ENCODE data around the gene GPBP1L1. TPM values are rescaled to one million over a fixed set of nuclear protein-coding genes. Genes with fewer than 3 reads are reported as not detected.

GPBP1L1 gene
- total and polyA plus RNA-seq, 2 of the 13 experiments (the other 11 are each of a cell fraction or from before 2014, with no cell fraction given) = 45.9 to 86.1 TPM

GRCh38 chr1:45643978-45644377 is 42.4 kb downstream of the GPBP1L1 start:
- intact Hi-C loops (cut with micrococcal nuclease; ENCODE audit: unreplicated experiment) (loop anchor here (2.0 kb wide), 1 partner anchor 237 kb away; no protein-coding TSS in a partner anchor), in situ Hi-C loops (cut with HindIII; ENCODE audit: extremely low pct_ligation_motif_present, low pct_unique_long_range_greater_than_20kb) (no loop called here)
- no TSS peak for BruUV-seq (replicated peaks)
- Histone ChIP-seq H2AFZ (ENCODE audit: low read length) (no peak overlapping the region), H3K79me2 (ENCODE audit: insufficient read depth, low read length) (peaks cover 2% of the 10 kb centered on the region), H3K27me3 (ENCODE audit: control insufficient read depth in 1 of 2, insufficient read depth in 2 of 2, low read length in 2 of 2) (no peaks in the 10 kb centered on the region), H3K27ac (ENCODE audit: extremely low read length, insufficient read depth, low read length) (peak overlapping the region; percentile 21), H3K4me1 (ENCODE audit: insufficient read depth, low read length) (peaks cover 34% of the 10 kb centered on the region), H3K36me3 (replicated peaks in 1 of 2; ENCODE audit: control insufficient read depth in 1 of 2, insufficient read depth in 2 of 2, low read length in 2 of 2) (peaks cover 19 to 46% of the 10 kb centered on the region in 2 experiments), H4K20me1 (ENCODE audit: insufficient read depth, low read length) (peaks cover 4% of the 10 kb centered on the region; the same call in 1 of the 2 replicates), H3K9ac (ENCODE audit: insufficient read depth, low read depth, low read length) (no peak overlapping the region), H3K4me2 (ENCODE audit: low read depth, low read length) (no peak overlapping the region), H3K9me3 (ENCODE audit: low read length) (no peaks in the 10 kb centered on the region), H3K4me3 (replicated peaks in 1 of 3; ENCODE audit: insufficient read depth in 1 of 3, low read depth in 2 of 3, low read length in 3 of 3) (no peak overlapping the region)
- DNase-seq (ENCODE audit: low spot score) (peak; percentile 63), ATAC-seq (peak; percentile 83), FAIRE-seq (no peak)
- ChIA-PET POLR2A (interaction anchor here (1.9 kb wide), 1 partner anchor 42 kb away, joined by 6 read pairs; the partner anchor contains the start of gene GPBP1L1), CTCF (ENCODE audit: low intra/inter-chr PET ratio, low total read pairs) (no interaction called here)
- TF ChIP-seq, protein P1, sequence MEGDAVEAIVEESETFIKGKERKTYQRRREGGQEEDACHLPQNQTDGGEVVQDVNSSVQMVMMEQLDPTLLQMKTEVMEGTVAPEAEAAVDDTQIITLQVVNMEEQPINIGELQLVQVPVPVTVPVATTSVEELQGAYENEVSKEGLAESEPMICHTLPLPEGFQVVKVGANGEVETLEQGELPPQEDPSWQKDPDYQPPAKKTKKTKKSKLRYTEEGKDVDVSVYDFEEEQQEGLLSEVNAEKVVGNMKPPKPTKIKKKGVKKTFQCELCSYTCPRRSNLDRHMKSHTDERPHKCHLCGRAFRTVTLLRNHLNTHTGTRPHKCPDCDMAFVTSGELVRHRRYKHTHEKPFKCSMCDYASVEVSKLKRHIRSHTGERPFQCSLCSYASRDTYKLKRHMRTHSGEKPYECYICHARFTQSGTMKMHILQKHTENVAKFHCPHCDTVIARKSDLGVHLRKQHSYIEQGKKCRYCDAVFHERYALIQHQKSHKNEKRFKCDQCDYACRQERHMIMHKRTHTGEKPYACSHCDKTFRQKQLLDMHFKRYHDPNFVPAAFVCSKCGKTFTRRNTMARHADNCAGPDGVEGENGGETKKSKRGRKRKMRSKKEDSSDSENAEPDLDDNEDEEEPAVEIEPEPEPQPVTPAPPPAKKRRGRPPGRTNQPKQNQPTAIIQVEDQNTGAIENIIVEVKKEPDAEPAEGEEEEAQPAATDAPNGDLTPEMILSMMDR (CRISPR knock-in tag; IDR thresholded peaks at IDR 0.05) = peak; percentile 44
- TF ChIP-seq HDAC2 (CRISPR knock-in tag; IDR thresholded peaks at IDR 0.05) = no peak
- no peak for TF ChIP-seq HNRNPH1 (optimal IDR thresholded peaks at IDR 0.05; ENCODE audit: low read depth, low read length)
- peak; percentile 67 for TF ChIP-seq TEAD3 (CRISPR knock-in tag; optimal IDR thresholded peaks at IDR 0.05; ENCODE audit: borderline replicate concordance)
- TF ChIP-seq RAD21 (CRISPR knock-in tag; IDR thresholded peaks at IDR 0.05) = peak; percentile 26; the same call in 1 of the 2 replicates
- TF ChIP-seq SAFB2 (CRISPR knock-in tag; IDR thresholded peaks at IDR 0.05; ENCODE audit: borderline replicate concordance, low read depth) = no peak
- TF ChIP-seq ZNF124 (CRISPR knock-in tag; IDR thresholded peaks at IDR 0.05) = no peak
- TF ChIP-seq ELF3 (CRISPR knock-in tag; IDR thresholded peaks at IDR 0.05) = peak; percentile 65
- TF ChIP-seq DNMT3B (CRISPR knock-in tag; conservative IDR thresholded peaks at IDR 0.05) = no peak
- no peak for TF ChIP-seq TOPORS (CRISPR knock-in tag; IDR thresholded peaks at IDR 0.05)
- no peak for TF ChIP-seq SNAPC2 (CRISPR knock-in tag; IDR thresholded peaks at IDR 0.05)
- TF ChIP-seq STAG1 (CRISPR knock-in tag; IDR thresholded peaks at IDR 0.05) = peak; percentile 47
- TF ChIP-seq SOX13 (IDR thresholded peaks at IDR 0.05) = no peak
- TF ChIP-seq SOX13 (CRISPR knock-in tag; conservative IDR thresholded peaks at IDR 0.05 in 1 of 2, IDR thresholded peaks at IDR 0.05 in 1 of 2) = peak in 1 of 2 experiments; percentile 20; a peak in 2 of 4 replicates
- no peak for TF ChIP-seq DNMT1 (CRISPR knock-in tag; IDR thresholded peaks at IDR 0.05)
